K562 (cell line): ENCODE data around the gene PPM1H. TPM values are rescaled to one million over a fixed set of nuclear protein-coding genes. Genes with fewer than 3 reads are reported as not detected.

ENCODE experiments used
- ARNT ChIP-seq, 2 experiments: fragments of 450-650 bp; IDR thresholded peaks; 2 replicates each; pipeline ENCODE4 v1.6.1; 2016; ENCODE audit warnings: mild to moderate bottlenecking in 1 of 2
- MYC ChIP-seq, 2 experiments: fragments of 250-450 bp in 1 of 2; sonication (Bioruptor Pico) in 1 of 2; IDR thresholded peaks; 2 replicates each; pipeline versions ENCODE4 v1.5.1 to v1.6.1; 2012 to 2021; ENCODE audit warnings: low read depth in 2 of 2, borderline replicate concordance in 1 of 2, improper control_type of control experiment in 1 of 2, low read length in 1 of 2, mild to moderate bottlenecking in 1 of 2, moderate library complexity in 1 of 2
- NFE2L1 ChIP-seq: fragments of 450-650 bp; IDR thresholded peaks from 2 replicates; pipeline ENCODE4 v1.6.1; 2016; ENCODE audit warnings: missing genetic modification characterization, low read depth, mild to moderate bottlenecking, missing compliant biosample characterization, moderate library complexity, borderline replicate concordance
- NFXL1 ChIP-seq: fragments of 450-650 bp; formaldehyde crosslinking; IDR thresholded peaks from 2 replicates; pipeline ENCODE4 v1.4.0; 2021; ENCODE audit warnings: mild to moderate bottlenecking
- PPARD ChIP-seq: fragments of 250-450 bp; sonication (Bioruptor Pico); IDR thresholded peaks from 2 replicates; pipeline ENCODE4 v1.8.0; 2022; ENCODE audit warnings: inconsistent platforms, mild to moderate bottlenecking, moderate library complexity
- PRMT5 ChIP-seq: sonication (generic); formaldehyde crosslinking; IDR thresholded peaks from 2 replicates; pipeline ENCODE4 v1.5.0; 2020; ENCODE audit warnings: missing genetic modification reagents
- PRPF4 ChIP-seq: fragments of 200-400 bp; formaldehyde crosslinking; IDR thresholded peaks from one replicate; pipeline ENCODE4 v1.6.1; 2017; ENCODE audit warnings: low read length, low read depth, mild to moderate bottlenecking; ENCODE audit not compliant: insufficient read depth, poor library complexity, severe bottlenecking
- RAD21 ChIP-seq, 2 experiments: fragments of 250-450 bp in 1 of 2; fragments of 450-650 bp in 1 of 2; sonication (Bioruptor Pico) in 1 of 2; formaldehyde crosslinking in 1 of 2; IDR thresholded peaks in 1 of 2; conservative IDR thresholded peaks in 1 of 2; 2 replicates each; pipeline versions ENCODE4 v1.4.0 to v1.8.0; 2020 to 2022; ENCODE audit warnings: mild to moderate bottlenecking in 2 of 2, moderate library complexity in 1 of 2
- TRIM28 ChIP-seq: fragments of 450-650 bp; IDR thresholded peaks from 2 replicates; pipeline ENCODE4 v1.6.1; 2017
- ZNF165 ChIP-seq: fragments of 250-450 bp; sonication (Bioruptor Pico); IDR thresholded peaks from 2 replicates; pipeline ENCODE4 v1.4.0; 2020; ENCODE audit warnings: borderline replicate concordance
- ZNF263 ChIP-seq: sonication (generic); formaldehyde crosslinking; IDR thresholded peaks from 2 replicates; pipeline ENCODE4 v1.8.0; 2022; ENCODE audit warnings: mild to moderate bottlenecking, missing genetic modification reagents, borderline replicate concordance
- ZNF3 ChIP-seq: fragments of 250-450 bp; sonication (Bioruptor Pico); IDR thresholded peaks from 2 replicates; pipeline ENCODE4 v1.5.0; 2021; ENCODE audit warnings: mild to moderate bottlenecking, moderate library complexity
- ZNF75A ChIP-seq: fragments of 450-650 bp; formaldehyde crosslinking; IDR thresholded peaks from 2 replicates; pipeline ENCODE4 v1.4.0; 2020; ENCODE audit warnings: mild to moderate bottlenecking
- polyA plus RNA-seq, 8 experiments: library from polyadenylated mRNA; depleted of rRNA in 4 of 8; stranded (reverse) in 5 of 8; unstranded in 3 of 8; fragments of >200 nt; fragmentation: Nextera tagmentation in 2 of 8; fragmentation: Illumina TruSeq in 1 of 8; extraction: Ambion mirVana in 2 of 8; extraction: Trizol in 1 of 8; gene quantifications; 2 replicates each; pipeline versions ENCODE4 v1.2.1 to v1.2.3, GENCODE V29; 2011 to 2014; ENCODE audit warnings: inconsistent platforms in 1 of 8, missing spikeins in 1 of 8
- total RNA-seq, 7 experiments: library from RNA; depleted of rRNA in 6 of 7; stranded (reverse); fragments of >200 nt in 6 of 7; fragmentation: Illumina TruSeq in 2 of 7; extraction: Trizol in 2 of 7; gene quantifications; 2 replicates each; pipeline versions ENCODE4 v1.2.1 to v1.2.3, GENCODE V29; 2011 to 2021; ENCODE audit warnings: low replicate concordance in 1 of 7
- TF ChIP-seq, protein P1 (sequence below), 2 experiments: IDR thresholded peaks in 1 of 2; conservative IDR thresholded peaks in 1 of 2; 2 replicates each; pipeline ENCODE4 v1.6.1; 2016; ENCODE audit warnings: low read depth in 2 of 2, mild to moderate bottlenecking in 1 of 2, missing compliant biosample characterization in 1 of 2, missing genetic modification characterization in 1 of 2, moderate library complexity in 1 of 2
- TF ChIP-seq, protein P2 (sequence below): sonication (generic); formaldehyde crosslinking; IDR thresholded peaks from 2 replicates; pipeline ENCODE4 v1.8.0; 2022; ENCODE audit warnings: mild to moderate bottlenecking, missing genetic modification reagents
- TF ChIP-seq, protein P3 (sequence below): fragments of 450-650 bp; formaldehyde crosslinking; IDR thresholded peaks from 2 replicates; pipeline ENCODE4 v1.4.0; 2020; ENCODE audit warnings: mild to moderate bottlenecking, moderate library complexity
- TF ChIP-seq, protein P4 (sequence below), 3 experiments: IDR thresholded peaks in 2 of 3; conservative IDR thresholded peaks in 1 of 3; 2 replicates each; pipeline ENCODE4 v1.5.1; 2011 to 2012; ENCODE audit warnings: low read length in 3 of 3, mild to moderate bottlenecking in 3 of 3, control low read depth in 2 of 3, improper control_type of control experiment in 1 of 3, inconsistent platforms in 1 of 3, low read depth in 1 of 3, mixed read lengths in 1 of 3, moderate library complexity in 1 of 3; ENCODE audit not compliant: insufficient read depth in 2 of 3

Gene PPM1H
- total and polyA plus RNA-seq, 9 of the 15 experiments (the other 6 are each of a cell fraction or from before 2014, with no cell fraction given) = 5.3 to 29.3 (median 11.3) TPM

GRCh38 chr12:62914443-62915203 is 20.3 kb downstream of the PPM1H start (continued):
- TF ChIP-seq, protein P1, sequence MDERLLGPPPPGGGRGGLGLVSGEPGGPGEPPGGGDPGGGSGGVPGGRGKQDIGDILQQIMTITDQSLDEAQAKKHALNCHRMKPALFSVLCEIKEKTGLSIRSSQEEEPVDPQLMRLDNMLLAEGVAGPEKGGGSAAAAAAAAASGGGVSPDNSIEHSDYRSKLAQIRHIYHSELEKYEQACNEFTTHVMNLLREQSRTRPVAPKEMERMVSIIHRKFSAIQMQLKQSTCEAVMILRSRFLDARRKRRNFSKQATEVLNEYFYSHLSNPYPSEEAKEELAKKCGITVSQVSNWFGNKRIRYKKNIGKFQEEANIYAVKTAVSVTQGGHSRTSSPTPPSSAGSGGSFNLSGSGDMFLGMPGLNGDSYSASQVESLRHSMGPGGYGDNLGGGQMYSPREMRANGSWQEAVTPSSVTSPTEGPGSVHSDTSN (CRISPR knock-in tag; IDR thresholded peaks at IDR 0.05; ENCODE audit: low read depth) = no peak
- TF ChIP-seq, protein P1 (tag; conservative IDR thresholded peaks at IDR 0.05; ENCODE audit: low read depth) = 0 out of 2 replicates have a peak, but pooled peaks have one; percentile 17
- peak; percentile 25 to 64 for TF ChIP-seq RAD21 (CRISPR knock-in tag; conservative IDR thresholded peaks at IDR 0.05 in 1 of 2, IDR thresholded peaks at IDR 0.05 in 1 of 2)
- peak; percentile 81 for TF ChIP-seq MYC (IDR thresholded peaks at IDR 0.05; ENCODE audit: low read depth, low read length)
- TF ChIP-seq MYC (CRISPR knock-in tag; IDR thresholded peaks at IDR 0.05; ENCODE audit: borderline replicate concordance, low read depth) = no peak
- TF ChIP-seq NFXL1 (CRISPR knock-in tag) = no peak
- no peak for TF ChIP-seq PPARD
- TF ChIP-seq, protein P2, sequence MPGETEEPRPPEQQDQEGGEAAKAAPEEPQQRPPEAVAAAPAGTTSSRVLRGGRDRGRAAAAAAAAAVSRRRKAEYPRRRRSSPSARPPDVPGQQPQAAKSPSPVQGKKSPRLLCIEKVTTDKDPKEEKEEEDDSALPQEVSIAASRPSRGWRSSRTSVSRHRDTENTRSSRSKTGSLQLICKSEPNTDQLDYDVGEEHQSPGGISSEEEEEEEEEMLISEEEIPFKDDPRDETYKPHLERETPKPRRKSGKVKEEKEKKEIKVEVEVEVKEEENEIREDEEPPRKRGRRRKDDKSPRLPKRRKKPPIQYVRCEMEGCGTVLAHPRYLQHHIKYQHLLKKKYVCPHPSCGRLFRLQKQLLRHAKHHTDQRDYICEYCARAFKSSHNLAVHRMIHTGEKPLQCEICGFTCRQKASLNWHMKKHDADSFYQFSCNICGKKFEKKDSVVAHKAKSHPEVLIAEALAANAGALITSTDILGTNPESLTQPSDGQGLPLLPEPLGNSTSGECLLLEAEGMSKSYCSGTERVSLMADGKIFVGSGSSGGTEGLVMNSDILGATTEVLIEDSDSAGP (CRISPR knock-in tag) = peak; percentile 81
- TF ChIP-seq ZNF75A (CRISPR knock-in tag) = no peak
- no peak for TF ChIP-seq PRMT5 (CRISPR knock-in tag)
- TF ChIP-seq, protein P3, sequence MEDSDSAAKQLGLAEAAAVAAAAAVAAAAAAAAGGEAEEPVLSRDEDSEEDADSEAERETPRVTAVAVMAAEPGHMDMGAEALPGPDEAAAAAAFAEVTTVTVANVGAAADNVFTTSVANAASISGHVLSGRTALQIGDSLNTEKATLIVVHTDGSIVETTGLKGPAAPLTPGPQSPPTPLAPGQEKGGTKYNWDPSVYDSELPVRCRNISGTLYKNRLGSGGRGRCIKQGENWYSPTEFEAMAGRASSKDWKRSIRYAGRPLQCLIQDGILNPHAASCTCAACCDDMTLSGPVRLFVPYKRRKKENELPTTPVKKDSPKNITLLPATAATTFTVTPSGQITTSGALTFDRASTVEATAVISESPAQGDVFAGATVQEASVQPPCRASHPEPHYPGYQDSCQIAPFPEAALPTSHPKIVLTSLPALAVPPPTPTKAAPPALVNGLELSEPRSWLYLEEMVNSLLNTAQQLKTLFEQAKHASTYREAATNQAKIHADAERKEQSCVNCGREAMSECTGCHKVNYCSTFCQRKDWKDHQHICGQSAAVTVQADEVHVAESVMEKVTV = no peak
- peak; percentile 59; the same call in 1 of the 2 replicates for TF ChIP-seq NFE2L1 (tag)
- TF ChIP-seq PRPF4 = no peak
- TF ChIP-seq, protein P4, sequence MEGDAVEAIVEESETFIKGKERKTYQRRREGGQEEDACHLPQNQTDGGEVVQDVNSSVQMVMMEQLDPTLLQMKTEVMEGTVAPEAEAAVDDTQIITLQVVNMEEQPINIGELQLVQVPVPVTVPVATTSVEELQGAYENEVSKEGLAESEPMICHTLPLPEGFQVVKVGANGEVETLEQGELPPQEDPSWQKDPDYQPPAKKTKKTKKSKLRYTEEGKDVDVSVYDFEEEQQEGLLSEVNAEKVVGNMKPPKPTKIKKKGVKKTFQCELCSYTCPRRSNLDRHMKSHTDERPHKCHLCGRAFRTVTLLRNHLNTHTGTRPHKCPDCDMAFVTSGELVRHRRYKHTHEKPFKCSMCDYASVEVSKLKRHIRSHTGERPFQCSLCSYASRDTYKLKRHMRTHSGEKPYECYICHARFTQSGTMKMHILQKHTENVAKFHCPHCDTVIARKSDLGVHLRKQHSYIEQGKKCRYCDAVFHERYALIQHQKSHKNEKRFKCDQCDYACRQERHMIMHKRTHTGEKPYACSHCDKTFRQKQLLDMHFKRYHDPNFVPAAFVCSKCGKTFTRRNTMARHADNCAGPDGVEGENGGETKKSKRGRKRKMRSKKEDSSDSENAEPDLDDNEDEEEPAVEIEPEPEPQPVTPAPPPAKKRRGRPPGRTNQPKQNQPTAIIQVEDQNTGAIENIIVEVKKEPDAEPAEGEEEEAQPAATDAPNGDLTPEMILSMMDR (IDR thresholded peaks at IDR 0.05 in 2 of 3, conservative IDR thresholded peaks at IDR 0.05 in 1 of 3; ENCODE audit: insufficient read depth in 2 of 3, low read depth in 1 of 3, low read length in 3 of 3) = peak; percentile 10 to 57 (median 43); a peak in 3 of 6 replicates
- no peak for TF ChIP-seq ARNT (IDR thresholded peaks at IDR 0.05)
- TF ChIP-seq ZNF263 = no peak
- no peak for TF ChIP-seq ZNF3
- TF ChIP-seq ZNF165 (CRISPR knock-in tag) = no peak
- TF ChIP-seq TRIM28 = no peak
